ENCODE measurements around the gene SLC22A2.

Gene SLC22A2

DNA sequence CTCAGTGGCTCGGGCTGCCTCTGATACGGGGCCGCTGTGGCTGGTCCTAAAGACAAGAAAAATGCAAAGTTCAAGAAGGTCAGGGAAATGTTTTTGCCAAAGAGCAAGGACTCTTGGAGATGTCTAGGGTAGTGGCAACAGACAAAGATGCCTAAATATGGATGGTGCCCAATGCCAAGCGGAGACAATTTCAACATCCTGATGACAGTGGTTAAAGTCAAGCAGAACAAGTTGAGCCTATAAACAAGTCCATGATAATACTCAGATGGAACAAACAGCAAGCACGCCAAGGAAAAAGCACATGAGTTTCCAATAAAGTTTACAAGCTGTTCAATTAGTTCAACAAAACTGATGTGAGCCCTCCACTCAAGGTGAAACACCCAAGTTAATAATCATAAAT is 85.9 kb downstream of the SLC22A2 start:
- DNase-seq (ENCODE audit: extremely low read depth in 1 of 2, low read depth in 1 of 2), result no peak

- no peak for DNase-seq (ENCODE audit: extremely low read depth in 1 of 2, low read depth in 1 of 2)
Measured at GRCh38 chr6:160170018-160170680, 88.5 kb downstream of the SLC22A2 start.

DNA sequence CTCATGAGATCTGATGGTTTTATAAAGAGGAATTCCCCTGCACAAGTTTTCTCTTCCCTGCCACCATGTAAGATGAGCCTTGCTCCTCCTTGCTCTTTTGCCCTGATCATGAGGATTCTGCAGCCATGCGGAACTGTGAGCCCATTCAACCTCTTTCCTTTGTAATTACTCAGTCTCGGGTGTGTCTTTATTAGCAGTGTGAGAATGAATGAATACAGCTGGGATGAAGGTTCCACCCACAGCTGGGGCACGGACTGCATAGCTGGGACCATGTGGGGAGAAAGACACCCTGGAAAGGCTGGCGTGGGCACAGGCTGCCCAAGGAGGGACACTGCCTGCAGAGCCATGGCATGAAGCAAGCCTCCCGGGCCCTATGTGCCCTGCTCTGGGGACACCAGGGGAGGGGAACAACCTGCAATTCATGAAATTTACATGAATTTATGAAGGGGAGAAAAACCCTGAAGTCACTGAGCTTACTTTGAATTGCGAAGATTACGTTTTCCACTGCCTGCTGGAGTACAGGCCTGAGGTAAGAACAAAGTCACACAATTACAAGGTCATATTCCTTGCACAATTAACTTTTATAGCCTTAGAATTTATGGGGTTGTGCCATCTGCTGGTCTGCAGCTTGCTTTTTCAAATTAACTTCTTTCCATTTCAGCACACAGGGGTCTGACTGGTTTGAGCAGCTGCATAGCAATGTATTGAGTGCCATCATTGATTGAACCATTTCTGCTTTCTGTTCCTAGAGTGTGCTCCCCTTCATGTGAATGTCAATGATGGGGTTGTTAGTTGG is 90.8 kb downstream of the SLC22A2 start:
- DNase-seq (ENCODE audit: extremely low read depth in 1 of 2, low read depth in 1 of 2), result no peak

Measured in stimulated activated CD8-positive, alpha-beta memory T cell treated with anti-CD3 and anti-CD28 coated beads, Interleukin-7, amount 100 ng/mL, for 48 hours (primary cell).